Neural progenitor cell (in vitro differentiated cells): ENCODE measurements around the gene ANKLE1. TPM values are rescaled to one million over a fixed set of nuclear protein-coding genes. Genes with fewer than 3 reads are reported as not detected.

Experiments
- DNase-seq: peaks from one replicate; pipeline ENCODE4 v3.0.0-alpha.2; 2016; ENCODE audit warnings: low spot score
- H2AFZ ChIP-seq: fragments of 200-600 bp; sonication (generic); replicated peaks from 2 replicates; pipeline ENCODE4 v1.6.1; 2016; ENCODE audit warnings: antibody characterized with exemption
- H3F3A ChIP-seq: fragments of 200-600 bp; sonication (generic); 2 replicates; pipeline ENCODE4 v1.6.1; 2016; ENCODE audit warnings: antibody characterized with exemption, low read depth
- H3K27ac ChIP-seq: fragments of 200-600 bp; sonication (generic); 2 replicates; pipeline ENCODE4 v1.5.1; 2016; ENCODE audit warnings: mild to moderate bottlenecking
- H3K27me3 ChIP-seq: fragments of 200-600 bp; sonication (generic); 2 replicates; pipeline ENCODE4 v1.6.1; 2016; ENCODE audit warnings: mild to moderate bottlenecking, moderate library complexity
- H3K36me3 ChIP-seq: fragments of 200-600 bp; sonication (generic); 2 replicates; pipeline ENCODE4 v1.5.1; 2016
- H3K4me1 ChIP-seq: fragments of 200-600 bp; sonication (generic); 2 replicates; pipeline ENCODE4 v1.6.1; 2016; ENCODE audit warnings: mixed run types
- H3K4me2 ChIP-seq: fragments of 200-600 bp; sonication (generic); 2 replicates; pipeline ENCODE4 v1.6.1; 2016
- H3K4me3 ChIP-seq: fragments of 200-600 bp; sonication (generic); 2 replicates; pipeline ENCODE4 v1.5.1; 2016
- H3K79me2 ChIP-seq: fragments of 200-600 bp; sonication (generic); 2 replicates; pipeline ENCODE4 v1.6.1; 2016; ENCODE audit warnings: low read depth
- H3K9ac ChIP-seq: fragments of 200-600 bp; sonication (generic); 2 replicates; pipeline ENCODE4 v1.6.1; 2016
- H3K9me3 ChIP-seq: fragments of 200-600 bp; sonication (generic); 2 replicates; pipeline ENCODE4 v1.5.1; 2016; ENCODE audit warnings: low read depth
- H4K20me1 ChIP-seq: fragments of 200-600 bp; sonication (generic); 2 replicates; pipeline ENCODE4 v1.6.1; 2016; ENCODE audit warnings: low read depth
- H3K27ac Mint-ChIP-seq: 3 replicates; pipeline ENCODE4 v1.8.0; 2021; ENCODE audit warnings: mixed read lengths
- H3K27me3 Mint-ChIP-seq: 2 replicates; pipeline ENCODE4 v1.8.0; 2022; ENCODE audit warnings: low read depth, mild to moderate bottlenecking, inconsistent platforms, moderate library complexity, mixed read lengths; ENCODE audit not compliant: insufficient read depth
- H3K36me3 Mint-ChIP-seq: 3 replicates; pipeline ENCODE4 v1.8.0; 2021; ENCODE audit warnings: mixed read lengths
- H3K4me1 Mint-ChIP-seq: 3 replicates; pipeline ENCODE4 v1.8.0; 2021; ENCODE audit warnings: mixed read lengths
- H3K4me3 Mint-ChIP-seq: 3 replicates; pipeline ENCODE4 v1.8.0; 2021; ENCODE audit warnings: mild to moderate bottlenecking, moderate library complexity, mixed read lengths
- H3K9me3 Mint-ChIP-seq: 3 replicates; pipeline ENCODE4 v1.8.0; 2020; ENCODE audit warnings: mixed read lengths
- EZH2 ChIP-seq: fragments of 200-600 bp; sonication (generic); IDR thresholded peaks from 2 replicates; pipeline ENCODE4 v1.6.1; 2017; ENCODE audit warnings: antibody characterized with exemption, mild to moderate bottlenecking, moderate library complexity
- EZH2phosphoT487 ChIP-seq: fragments of 200-600 bp; sonication (generic); IDR thresholded peaks from 2 replicates; pipeline ENCODE4 v1.6.1; 2017; ENCODE audit warnings: antibody characterized with exemption
- total RNA-seq: library from RNA; depleted of rRNA; stranded (reverse); fragments of >200 nt; gene quantifications from 2 replicates; pipeline ENCODE4 v1.2.3, GENCODE V29; 2015; ENCODE audit warnings: low replicate concordance
- TF ChIP-seq, protein P1 (sequence below): fragments of 200-600 bp; sonication (generic); IDR thresholded peaks from 2 replicates; pipeline ENCODE4 v1.5.1; 2017; ENCODE audit warnings: antibody characterized with exemption, mild to moderate bottlenecking

Gene ANKLE1
- total RNA-seq, 1 donor from 2014 or later: 2.3 TPM

DNA sequence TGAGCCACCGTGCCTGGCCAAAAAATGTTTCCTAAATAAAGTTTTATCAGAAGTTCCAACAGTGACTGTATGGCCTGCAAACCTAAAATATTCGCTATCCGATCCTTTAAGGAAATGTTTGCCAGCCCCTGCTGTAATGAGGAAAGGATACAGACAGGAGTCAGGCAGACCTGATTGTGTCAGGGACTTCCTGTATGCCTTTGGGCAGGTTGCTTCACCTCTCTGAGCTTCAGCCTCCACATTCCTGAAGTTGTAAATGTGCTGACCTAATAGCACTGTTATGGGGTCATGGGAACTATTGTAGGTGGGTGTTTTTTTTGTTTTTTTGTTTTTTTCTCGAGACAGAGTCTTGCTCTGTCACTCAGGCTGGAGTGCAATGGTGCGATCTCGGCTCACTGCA lies 15.3 kb downstream of the ANKLE1 start:
- H3K27ac Mint-ChIP-seq: no peak overlapping the region

DNA sequence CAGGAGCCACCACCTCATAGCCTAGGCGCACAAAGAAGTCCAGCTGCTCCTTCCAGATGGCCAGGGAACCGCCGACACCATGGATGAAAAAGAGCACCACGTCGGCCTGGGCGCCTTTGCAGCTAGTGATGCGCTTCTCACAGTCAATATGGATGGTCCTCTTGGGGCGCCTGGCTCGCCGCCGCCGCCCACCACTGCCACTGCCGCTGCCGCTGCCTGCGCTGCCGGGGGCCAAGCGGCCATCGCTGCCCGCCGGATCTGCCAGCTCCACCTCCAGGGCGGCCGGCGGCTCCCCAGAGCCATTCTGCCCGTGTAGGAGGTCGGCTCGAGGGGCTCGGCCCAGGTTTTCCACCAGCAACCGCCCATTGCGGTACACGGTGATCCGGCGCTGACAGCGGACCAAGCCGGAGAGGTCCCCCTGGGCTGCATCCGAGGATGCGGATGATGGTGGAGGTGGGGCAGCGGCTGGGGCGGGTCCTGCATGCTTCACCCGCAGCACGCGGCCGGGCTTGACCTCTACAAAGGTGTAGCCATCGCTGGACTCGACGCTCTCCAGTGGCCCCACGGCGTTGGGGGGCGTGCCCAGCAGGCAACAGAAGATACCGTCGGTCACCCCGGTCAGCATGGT lies 19.4 kb downstream of the ANKLE1 start:
- Histone ChIP-seq H3K27me3 (no peaks in the 10 kb centered on the region), H3K4me1 (peaks cover 6% of the 10 kb centered on the region), H3K36me3 (no peaks in the 10 kb centered on the region), H3K4me3 (no peak overlapping the region), H3K4me2 (no peak overlapping the region), H4K20me1 (no peaks in the 10 kb centered on the region), H3K9ac (no peak overlapping the region), H3K79me2 (no peaks in the 10 kb centered on the region), H3K9me3 (no peaks in the 10 kb centered on the region), H3F3A (peaks cover 22% of the 10 kb centered on the region), H3K27ac (no peak overlapping the region), H2AFZ (no peak overlapping the region)
- H3K27ac Mint-ChIP-seq: no peak overlapping the region
- H3K4me3 Mint-ChIP-seq: no peak overlapping the region
- no peak for DNase-seq
- H3K9me3 Mint-ChIP-seq: peaks cover 4% of the 10 kb centered on the region
- H3K4me1 Mint-ChIP-seq: peaks cover 23% of the 10 kb centered on the region
- TF ChIP-seq EZH2 (no peak), EZH2phosphoT487 (no peak)
- TF ChIP-seq, protein P1, sequence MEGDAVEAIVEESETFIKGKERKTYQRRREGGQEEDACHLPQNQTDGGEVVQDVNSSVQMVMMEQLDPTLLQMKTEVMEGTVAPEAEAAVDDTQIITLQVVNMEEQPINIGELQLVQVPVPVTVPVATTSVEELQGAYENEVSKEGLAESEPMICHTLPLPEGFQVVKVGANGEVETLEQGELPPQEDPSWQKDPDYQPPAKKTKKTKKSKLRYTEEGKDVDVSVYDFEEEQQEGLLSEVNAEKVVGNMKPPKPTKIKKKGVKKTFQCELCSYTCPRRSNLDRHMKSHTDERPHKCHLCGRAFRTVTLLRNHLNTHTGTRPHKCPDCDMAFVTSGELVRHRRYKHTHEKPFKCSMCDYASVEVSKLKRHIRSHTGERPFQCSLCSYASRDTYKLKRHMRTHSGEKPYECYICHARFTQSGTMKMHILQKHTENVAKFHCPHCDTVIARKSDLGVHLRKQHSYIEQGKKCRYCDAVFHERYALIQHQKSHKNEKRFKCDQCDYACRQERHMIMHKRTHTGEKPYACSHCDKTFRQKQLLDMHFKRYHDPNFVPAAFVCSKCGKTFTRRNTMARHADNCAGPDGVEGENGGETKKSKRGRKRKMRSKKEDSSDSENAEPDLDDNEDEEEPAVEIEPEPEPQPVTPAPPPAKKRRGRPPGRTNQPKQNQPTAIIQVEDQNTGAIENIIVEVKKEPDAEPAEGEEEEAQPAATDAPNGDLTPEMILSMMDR: no peak
- peaks cover 5% of the 10 kb centered on the region for H3K27me3 Mint-ChIP-seq
- peaks cover 18% of the 10 kb centered on the region for H3K36me3 Mint-ChIP-seq

More for the DNA sequence above, 15.3 kb downstream of the ANKLE1 start:
- H3K27me3 ChIP-seq: no peaks in the 10 kb centered on the region
- H3K36me3 ChIP-seq: no peaks in the 10 kb centered on the region
- H3K27ac ChIP-seq: no peak overlapping the region
- no peak for DNase-seq
- H3K4me1 Mint-ChIP-seq: peaks cover 4% of the 10 kb centered on the region
- peaks cover 2% of the 10 kb centered on the region for H3K27me3 Mint-ChIP-seq
- H3K4me3 Mint-ChIP-seq: peak overlapping the region; percentile 41
- peaks cover 23% of the 10 kb centered on the region for H3K36me3 Mint-ChIP-seq
- H3K4me2 ChIP-seq: no peak overlapping the region
- peaks cover 2% of the 10 kb centered on the region for H3K4me1 ChIP-seq
- H3K79me2 ChIP-seq: no peaks in the 10 kb centered on the region
- H3K9ac ChIP-seq: no peak overlapping the region
- no peaks in the 10 kb centered on the region for H4K20me1 ChIP-seq
- peaks cover 4% of the 10 kb centered on the region for H3K9me3 Mint-ChIP-seq
- peaks cover 22% of the 10 kb centered on the region for H3F3A ChIP-seq
- H3K4me3 ChIP-seq: no peak overlapping the region
- no peaks in the 10 kb centered on the region for H3K9me3 ChIP-seq
- no peak for TF ChIP-seq EZH2phosphoT487
- no peak for TF ChIP-seq EZH2
- TF ChIP-seq, protein P1: no peak
- no peak overlapping the region for H2AFZ ChIP-seq

DNA sequence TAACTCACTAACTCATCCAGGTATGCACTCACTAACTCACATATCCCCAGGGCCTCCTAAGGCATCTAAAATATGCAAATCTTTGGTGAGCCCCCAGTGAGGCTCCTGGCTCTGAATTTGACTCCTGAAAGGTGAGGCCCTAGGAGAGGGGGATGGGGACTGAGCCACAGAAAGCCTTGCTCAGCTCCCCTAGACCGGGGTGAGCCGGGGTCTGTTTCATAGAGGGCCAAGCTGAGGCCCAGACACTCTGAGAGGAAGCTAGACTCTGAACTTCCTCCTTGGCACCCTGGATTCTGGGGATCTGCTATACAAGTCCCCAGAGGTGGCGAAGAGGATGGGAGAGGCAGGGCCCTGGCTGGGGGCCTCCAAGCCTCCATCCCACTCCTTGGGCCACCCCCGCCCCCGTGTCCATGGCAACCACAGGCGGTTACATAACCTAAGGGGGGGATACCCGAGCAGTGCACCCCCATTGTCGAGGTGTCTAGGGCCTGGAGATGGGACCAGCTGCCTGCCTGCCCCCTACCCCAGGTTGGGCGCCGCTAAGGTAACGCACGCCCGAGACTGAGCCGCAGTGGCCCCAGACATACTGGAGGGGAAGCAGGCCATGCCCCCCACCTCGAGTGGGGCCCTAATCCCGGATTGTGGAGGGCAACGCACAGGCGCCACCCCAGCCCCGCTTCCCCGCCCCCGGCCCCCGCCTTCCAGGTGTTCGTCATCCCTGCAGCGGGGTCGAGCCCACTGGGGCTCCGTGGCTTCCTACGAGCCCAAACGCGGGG lies 20.9 kb downstream of the ANKLE1 start:
- H3K4me1 ChIP-seq: peaks cover 6% of the 10 kb centered on the region
- peaks cover 11% of the 10 kb centered on the region for H3K79me2 ChIP-seq
- TF ChIP-seq EZH2phosphoT487 (no peak), EZH2 (no peak)
- TF ChIP-seq, protein P1: no peak
- no peak overlapping the region for H3K27ac Mint-ChIP-seq
- H3K27me3 Mint-ChIP-seq: peaks cover 5% of the 10 kb centered on the region
- H3K9me3 ChIP-seq: no peaks in the 10 kb centered on the region
- peak overlapping the region; percentile 90 for H3K4me2 ChIP-seq
- no peak overlapping the region for H3K27ac ChIP-seq
- peaks cover 30% of the 10 kb centered on the region for H3F3A ChIP-seq
- H3K4me3 ChIP-seq: peak overlapping the region; percentile 67
- DNase-seq: peak; percentile 42
- H3K9me3 Mint-ChIP-seq: peaks cover 4% of the 10 kb centered on the region
- no peaks in the 10 kb centered on the region for H3K36me3 ChIP-seq
- peak overlapping the region; percentile 77 for H2AFZ ChIP-seq
- peak overlapping the region; percentile 91 for H3K4me3 Mint-ChIP-seq
- no peaks in the 10 kb centered on the region for H4K20me1 ChIP-seq
- no peak overlapping the region for H3K9ac ChIP-seq
- peaks cover 12% of the 10 kb centered on the region for H3K36me3 Mint-ChIP-seq
- H3K4me1 Mint-ChIP-seq: peaks cover 27% of the 10 kb centered on the region
- no peaks in the 10 kb centered on the region for H3K27me3 ChIP-seq
